GM18519 (cell line): Measurements from ENCODE around the gene CYP2W1.
A peak's percentile ranks its signal among the peaks of the same experiment; 100 is the strongest.
"Not testable (repeated sequence)": the region's sequence is repeated elsewhere in the genome, so short reads cannot be mapped to it uniquely, and the experiment has no call there.

Source experiments
- ATAC-seq: cut with Tn5 transposase; IDR thresholded peaks from one replicate; pipeline ENCODE4 v1.9.1; 2021; ENCODE audit warnings: mild to moderate bottlenecking, moderate library complexity; ENCODE audit not compliant: unreplicated experiment, low FRiP score

Gene CYP2W1

GRCh38 chr7:992709-993607 lies 10.0 kb downstream of the CYP2W1 start:
- ATAC-seq, result peak; percentile 73

DNA sequence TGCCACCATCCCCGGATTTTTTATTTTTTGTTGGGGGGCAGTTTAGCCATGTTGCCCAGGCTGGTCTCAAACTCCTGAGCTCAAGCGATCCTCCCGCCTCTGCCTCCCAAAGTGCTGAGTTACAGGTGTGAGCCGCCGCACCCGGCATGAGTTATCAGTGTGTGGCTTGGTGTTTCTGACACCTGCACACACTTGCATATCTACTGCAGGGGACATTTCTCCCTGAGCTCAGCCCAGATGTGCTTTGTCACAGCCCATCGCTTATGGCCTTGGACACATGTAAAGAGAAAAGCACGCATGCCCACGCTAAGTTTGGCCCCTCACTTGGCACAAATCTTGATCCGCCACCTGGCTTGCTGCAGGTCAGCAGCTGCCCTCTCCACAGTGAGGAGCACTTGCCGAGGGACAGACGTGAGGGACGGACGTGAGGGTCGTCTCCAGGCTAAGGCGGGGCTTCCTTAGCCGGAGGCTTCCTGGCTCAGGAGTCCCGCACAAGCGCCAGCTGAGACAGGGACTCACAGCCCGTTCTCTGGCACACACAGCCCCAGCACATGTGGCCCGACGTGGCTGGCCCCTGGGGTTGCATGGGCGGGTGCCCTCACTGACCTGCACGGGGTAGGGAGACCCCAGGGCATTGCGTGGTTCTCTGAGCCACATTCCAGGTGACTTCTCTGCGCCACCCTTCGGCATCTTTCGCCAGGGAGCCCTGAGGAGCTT lies 11.8 kb downstream of the CYP2W1 start:
- ATAC-seq, result no peak

GRCh38 chr7:995571-995970 lies 12.6 kb downstream of the CYP2W1 start:
- ATAC-seq, result no peak

DNA sequence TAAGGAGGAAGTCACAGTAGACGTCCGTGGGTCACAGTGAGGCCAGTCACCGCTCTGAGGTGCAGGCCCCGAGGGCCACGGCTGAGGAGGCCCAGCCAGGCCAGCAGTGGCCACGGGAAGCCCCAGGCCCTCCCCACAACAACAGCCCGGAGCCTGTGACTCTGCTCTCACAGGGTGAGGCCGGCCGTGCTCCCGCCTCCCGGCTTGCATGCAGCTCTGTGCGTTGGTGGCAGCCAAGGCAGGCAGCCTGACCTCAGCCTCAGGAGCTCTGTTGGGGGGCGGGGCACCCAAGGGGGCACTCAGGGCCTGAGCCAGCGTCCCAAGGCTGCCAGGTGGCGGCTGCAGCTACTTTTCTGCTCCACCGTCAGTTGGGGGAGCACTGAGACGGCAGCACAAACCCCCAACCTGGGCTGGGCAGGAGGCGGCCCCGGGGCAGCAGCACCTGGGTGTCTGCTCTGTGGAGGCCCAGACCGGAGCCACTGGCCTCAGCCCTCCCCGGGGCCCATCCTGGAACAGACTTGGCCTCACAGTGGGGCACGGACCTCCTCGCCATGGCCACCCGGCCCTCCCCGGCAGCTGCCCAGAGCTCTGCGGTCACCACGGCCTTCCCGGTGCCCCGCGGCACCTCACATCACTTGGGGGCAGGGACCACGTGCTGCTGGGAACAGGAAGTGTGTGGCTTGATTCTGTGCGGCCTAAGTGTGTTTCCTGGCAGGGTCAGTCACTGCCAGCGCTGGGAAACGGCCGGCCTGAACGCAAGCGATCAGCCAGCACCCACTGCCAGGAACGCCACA lies 13.3 kb downstream of the CYP2W1 start:
- ATAC-seq, result no peak

DNA sequence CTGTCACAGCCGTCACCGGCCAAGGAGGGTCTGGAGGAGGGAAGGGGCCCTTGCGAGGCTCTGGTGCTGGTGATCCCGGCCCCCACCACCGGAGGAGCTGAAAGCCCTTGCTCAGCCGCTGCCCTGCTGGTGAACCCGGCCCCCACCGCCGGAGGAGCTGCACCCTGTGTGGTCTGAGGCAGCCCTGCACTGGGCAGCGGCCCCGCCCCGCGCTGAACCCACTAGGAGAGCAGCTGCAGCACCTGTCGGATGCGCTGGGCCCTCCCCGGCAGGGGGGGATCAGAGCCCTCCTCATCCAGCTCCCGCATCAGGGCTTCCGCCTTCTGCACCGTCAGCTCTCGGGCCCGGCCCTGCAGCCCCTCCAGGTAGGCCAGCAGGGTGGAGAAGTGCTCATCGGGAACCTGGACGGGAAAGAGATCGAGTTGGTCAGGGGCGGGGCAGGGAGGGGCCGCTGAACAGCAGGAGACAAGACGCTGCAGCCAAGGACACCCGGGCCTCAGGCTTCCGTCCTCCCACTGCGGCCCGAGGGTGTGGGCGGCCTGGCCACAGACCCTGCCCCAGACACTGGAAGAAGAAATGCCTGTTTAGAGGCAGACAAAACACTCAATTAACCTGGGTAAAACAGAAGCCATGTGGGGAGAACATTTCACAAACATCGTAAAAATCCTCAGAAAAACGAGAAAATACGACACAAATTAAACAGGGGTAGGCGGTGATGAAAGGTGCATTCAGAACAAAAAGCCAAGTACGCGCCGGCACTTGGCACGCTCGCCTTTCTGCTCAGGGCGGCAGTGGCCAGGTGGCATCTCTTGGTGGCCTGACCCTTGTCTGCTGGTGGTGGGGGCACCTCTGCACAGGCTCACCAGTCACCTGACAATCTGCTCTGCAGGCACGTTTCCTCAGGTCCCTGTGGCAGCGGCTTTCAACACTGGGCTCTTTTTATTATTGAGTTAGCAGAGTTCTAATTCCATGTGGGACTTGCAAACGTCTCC lies 14.7 kb downstream of the CYP2W1 start:
- no peak for ATAC-seq

DNA sequence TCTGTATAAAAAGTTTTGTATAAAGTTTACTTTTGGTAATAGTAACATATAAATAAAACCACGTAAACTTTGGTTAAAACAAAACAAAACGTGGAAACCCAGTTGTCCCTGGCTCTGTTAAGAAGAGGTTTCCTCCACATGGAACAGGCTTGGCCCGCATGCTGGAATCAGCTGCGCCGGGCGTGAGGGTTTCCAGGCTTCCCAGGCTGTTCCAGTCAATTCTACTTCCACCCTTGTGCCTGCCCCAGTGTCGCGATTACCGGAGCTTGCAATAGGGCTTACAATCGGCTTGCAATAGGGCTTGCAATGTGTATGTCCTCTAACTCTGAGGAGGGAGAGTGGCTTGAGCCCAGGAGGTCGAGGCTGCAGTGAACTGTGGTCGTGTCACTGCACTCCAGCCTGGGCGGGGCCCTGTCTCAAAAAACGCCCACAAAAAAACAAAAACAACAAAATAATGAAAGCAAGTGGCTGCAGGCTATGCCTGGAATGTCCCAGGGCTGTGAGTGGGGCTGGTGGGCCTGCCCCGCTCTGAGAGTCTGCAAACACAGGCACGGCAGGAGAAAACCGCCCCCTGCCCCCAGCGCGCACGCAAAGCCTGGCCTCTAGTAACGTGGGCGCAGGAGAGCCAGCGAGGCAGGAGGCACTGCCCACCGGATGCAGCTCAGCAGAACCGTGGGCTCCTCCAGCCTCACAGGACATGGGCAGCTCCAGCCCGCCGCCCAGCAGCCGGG lies 16.3 kb downstream of the CYP2W1 start:
- no peak for ATAC-seq

GRCh38 chr7:999941-1000935 lies 17.3 kb downstream of the CYP2W1 start:
- ATAC-seq, result no peak

DNA sequence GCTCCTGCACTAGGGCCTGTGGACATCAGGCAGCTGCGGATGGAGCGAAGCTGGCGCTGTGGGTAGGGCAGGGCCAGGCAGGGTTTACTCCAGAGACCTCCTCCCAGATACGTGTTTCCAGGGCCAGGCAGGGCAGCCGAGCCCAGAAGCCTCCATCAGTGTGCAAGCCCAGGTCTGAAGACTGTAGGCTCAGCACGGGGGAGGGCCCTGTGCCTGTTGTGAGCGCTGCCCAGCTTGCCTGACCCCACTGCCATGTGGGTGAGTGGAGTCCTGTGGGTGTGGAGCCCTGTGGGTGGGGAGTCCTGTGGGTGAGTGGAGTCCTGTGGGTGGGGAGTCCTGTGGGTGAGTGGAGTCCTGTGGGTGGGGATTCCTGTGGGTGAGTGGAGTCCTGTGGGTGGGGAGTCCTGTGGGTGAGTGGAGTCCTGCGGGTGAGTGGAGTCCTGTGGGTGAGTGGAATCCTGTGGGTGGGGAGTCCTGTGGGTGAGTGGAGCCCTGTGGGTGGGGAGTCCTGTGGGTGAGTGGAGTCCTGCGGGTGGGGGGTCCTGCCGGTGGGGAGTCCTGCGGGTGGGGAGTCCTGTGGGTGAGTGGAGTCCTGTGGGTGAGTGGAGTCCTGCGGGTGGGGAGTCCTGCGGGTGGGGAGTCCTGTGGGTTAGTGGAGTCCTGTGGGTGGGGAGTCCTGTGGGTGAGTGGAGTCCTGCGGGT lies 18.2 kb downstream of the CYP2W1 start:
- ATAC-seq, result not testable (repeated sequence)

- not testable (repeated sequence) for ATAC-seq
Measured at GRCh38 chr7:1002026-1002425, 19.0 kb downstream of the CYP2W1 start.

DNA sequence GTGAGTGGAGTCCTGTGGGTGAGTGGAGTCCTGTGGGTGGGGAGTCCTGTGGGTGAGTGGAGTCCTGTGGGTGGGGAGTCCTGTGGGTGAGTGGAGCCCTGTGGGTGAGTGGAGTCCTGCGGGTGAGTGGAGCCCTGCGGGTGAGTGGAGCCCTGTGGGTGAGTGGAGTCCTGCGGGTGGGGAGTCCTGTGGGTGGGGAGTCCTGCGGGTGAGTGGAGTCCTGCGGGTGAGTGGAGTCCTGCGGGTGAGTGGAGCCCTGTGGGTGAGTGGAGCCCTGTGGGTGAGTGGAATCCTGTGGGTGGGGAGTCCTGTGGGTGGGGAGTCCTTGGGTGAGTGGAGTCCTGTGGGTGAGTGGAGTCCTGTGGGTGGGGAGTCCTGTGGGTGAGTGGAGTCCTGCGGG lies 19.5 kb downstream of the CYP2W1 start:
- not testable (repeated sequence) for ATAC-seq

DNA sequence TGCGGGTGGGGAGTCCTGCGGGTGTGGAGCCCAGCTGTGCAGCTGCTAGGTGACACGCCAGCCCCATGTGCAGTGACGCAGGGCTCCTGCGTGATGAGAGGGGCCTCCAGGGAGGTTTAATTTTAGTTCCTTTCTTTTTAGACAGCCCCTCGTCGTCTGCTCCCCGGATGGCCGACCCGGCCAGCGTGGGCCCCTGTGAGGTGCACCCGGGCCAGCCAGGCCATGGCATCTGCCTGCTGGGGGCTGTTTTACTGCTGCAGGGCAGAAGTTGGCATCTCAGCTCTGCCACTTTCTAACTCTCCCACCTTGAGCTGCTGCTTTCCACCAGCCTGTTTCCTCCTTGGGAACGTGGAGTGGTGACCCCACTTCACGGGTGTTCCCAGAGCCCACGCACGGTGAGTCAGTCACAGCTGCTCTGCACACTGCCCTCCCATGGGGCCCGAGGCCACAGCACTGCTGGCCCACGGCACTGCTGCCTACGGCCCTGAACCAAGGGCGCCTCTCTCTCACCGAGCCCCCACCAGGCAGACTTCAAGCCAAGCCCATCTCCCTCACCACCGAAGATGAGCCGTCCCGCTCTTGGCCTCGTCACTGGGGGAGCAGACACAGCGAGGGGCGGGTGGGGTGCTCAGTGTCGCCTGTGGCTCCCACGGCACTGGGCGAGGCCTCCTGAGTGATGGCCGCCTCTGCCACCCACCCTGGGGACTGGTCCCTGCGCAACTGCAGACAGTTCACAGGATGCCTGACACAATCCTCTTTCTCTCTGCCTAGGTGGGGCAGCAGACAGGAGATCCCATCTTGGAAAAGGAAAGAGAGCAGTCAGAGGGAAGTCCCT lies 21.3 kb downstream of the CYP2W1 start:
- no peak for ATAC-seq

- ATAC-seq, result no peak
Measured at GRCh38 chr7:1005303-1005702, 22.3 kb downstream of the CYP2W1 start.

GRCh38 chr7:1007901-1008300 lies 24.9 kb downstream of the CYP2W1 start:
- ATAC-seq, result no peak

- no peak for ATAC-seq
Measured at GRCh38 chr7:1008733-1009363, 25.9 kb downstream of the CYP2W1 start.

DNA sequence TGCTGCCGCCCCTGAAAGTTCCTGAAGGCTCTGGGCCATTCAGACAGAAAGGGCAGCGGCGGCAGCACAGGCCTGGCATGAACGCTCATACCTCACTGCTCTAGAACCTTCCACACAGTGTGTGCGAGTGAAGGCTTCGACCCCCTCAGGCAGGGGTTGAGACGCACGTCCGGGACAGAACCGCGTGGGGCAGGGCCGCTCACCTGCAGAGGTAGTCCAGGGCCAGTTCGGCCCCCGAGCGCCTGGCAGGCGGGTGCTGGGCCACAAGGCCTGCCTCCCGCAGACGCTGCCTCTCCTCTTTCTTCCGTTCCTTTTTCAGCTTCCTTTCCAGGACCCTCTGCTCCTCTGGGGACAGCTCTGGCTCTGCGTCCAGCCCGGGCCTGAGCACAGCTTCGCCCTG lies 26.8 kb downstream of the CYP2W1 start:
- no peak for ATAC-seq

- ATAC-seq, result no peak
Measured at GRCh38 chr7:1010226-1010625, 27.2 kb downstream of the CYP2W1 start.
